OCI-LY3 (cell line): ENCODE data around the gene PSG4.
A peak's percentile ranks its signal among the peaks of the same experiment; 100 is the strongest.
"Not testable (repeated sequence)": the region's sequence is repeated elsewhere in the genome, so short reads cannot be mapped to it uniquely, and the experiment has no call there.

ENCODE experiments used
- H2AFZ ChIP-seq: fragments of 200-600, 300-600 bp; shearing (Covaris generic); 2 replicates; pipeline ENCODE4 v1.6.0; 2014; ENCODE audit warnings: antibody characterized with exemption, low read depth, low read length
- H3K27ac ChIP-seq: fragments of 200-600, 300-600 bp; sonication (generic); 2 replicates; pipeline ENCODE4 v1.5.1; 2014; ENCODE audit warnings: mild to moderate bottlenecking, low read length, moderate library complexity, mixed read lengths
- H3K27me3 ChIP-seq: fragments of 200-600, 300-600 bp; sonication (generic); 2 replicates; pipeline ENCODE4 v1.6.1; 2014; ENCODE audit warnings: low read depth, low read length, mixed read lengths
- H3K36me3 ChIP-seq: fragments of 200-600, 300-600 bp; sonication (generic); replicated peaks from 2 replicates; pipeline ENCODE3; 2014; ENCODE audit warnings: low read depth, low read length, mixed read lengths
- H3K4me1 ChIP-seq: fragments of 300-600, 200-600 bp; sonication (generic); 2 replicates; pipeline ENCODE4 v1.6.1; 2014; ENCODE audit warnings: low read length, mixed read lengths
- H3K4me2 ChIP-seq: fragments of 200-600, 300-600 bp; sonication (generic); 2 replicates; pipeline ENCODE4 v1.6.1; 2014; ENCODE audit warnings: low read length, mixed read lengths
- H3K4me3 ChIP-seq: fragments of 300-600, 200-600 bp; sonication (generic); 2 replicates; pipeline ENCODE4 v1.5.1; 2014; ENCODE audit warnings: antibody characterized with exemption, mild to moderate bottlenecking, low read length, moderate library complexity
- H3K79me2 ChIP-seq: fragments of 300-600, 200-600 bp; shearing (Covaris generic); 2 replicates; pipeline ENCODE4 v1.6.1; 2014; ENCODE audit warnings: mild to moderate bottlenecking, low read length, mixed read lengths
- H3K9ac ChIP-seq: fragments of 300-600, 200-600 bp; shearing (Covaris generic); 2 replicates; pipeline ENCODE4 v1.6.0; 2014; ENCODE audit warnings: mild to moderate bottlenecking, low read length, moderate library complexity
- H3K9me3 ChIP-seq: fragments of 200-600, 300-600 bp; shearing (Covaris generic); 2 replicates; pipeline ENCODE4 v1.6.1; 2014; ENCODE audit warnings: low read length, mixed read lengths; ENCODE audit not compliant: insufficient read depth
- H4K20me1 ChIP-seq: fragments of 200-600, 300-600 bp; sonication (generic); 2 replicates; pipeline ENCODE4 v1.6.1; 2016; ENCODE audit warnings: low read length, mixed read lengths; ENCODE audit not compliant: insufficient read depth
- EZH2phosphoT487 ChIP-seq: fragments of 200-600 bp; shearing (Covaris generic); IDR thresholded peaks from 2 replicates; pipeline ENCODE4 v1.6.1; 2018; ENCODE audit warnings: antibody characterized with exemption, mixed run types, low read depth
- TF ChIP-seq, protein P1 (sequence below): fragments of 200-600, 300-600 bp; sonication (generic); IDR thresholded peaks from 2 replicates; pipeline ENCODE4 v1.5.1; 2014; ENCODE audit warnings: antibody characterized with exemption, low read length, low read depth

The PSG4 gene

DNA sequence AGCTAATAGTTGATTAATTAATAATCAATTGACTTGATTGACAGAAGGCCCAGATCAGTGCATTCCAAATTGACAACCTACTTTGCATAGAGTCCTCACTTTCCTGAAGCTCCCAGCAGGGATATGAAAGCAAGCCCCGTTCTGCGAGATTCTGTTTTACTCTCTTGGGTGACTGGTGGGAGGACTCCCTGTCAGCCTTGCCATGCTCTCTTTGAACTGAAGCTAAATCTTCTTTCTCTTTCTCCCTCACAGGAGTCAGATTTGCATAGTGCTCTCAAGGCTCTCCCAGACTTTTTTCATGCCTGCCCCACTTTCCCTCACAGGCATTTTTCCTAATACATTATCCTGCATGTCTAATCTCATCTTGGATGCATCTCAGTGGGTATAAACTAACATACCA, 10.4 kb upstream of the PSG4 start:
- not testable (repeated sequence) for H3K4me3 ChIP-seq, H3K79me2 ChIP-seq, H3K4me2 ChIP-seq, H3K4me1 ChIP-seq, H4K20me1 ChIP-seq, H3K36me3 ChIP-seq, H3K27ac ChIP-seq, H3K9me3 ChIP-seq, H3K9ac ChIP-seq, H2AFZ ChIP-seq
- H3K27me3 ChIP-seq = peaks cover 12% of the 10 kb centered on the region; the same call in 1 of the 2 replicates

GRCh38 chr19:43207991-43208390, 2.6 kb upstream of the PSG4 start:
- no peak overlapping the region for H2AFZ ChIP-seq
- H3K27me3 ChIP-seq = no peaks in the 10 kb centered on the region
- H3K4me2 ChIP-seq = no peak overlapping the region
- H4K20me1 ChIP-seq = no peaks in the 10 kb centered on the region
- no peaks in the 10 kb centered on the region for H3K79me2 ChIP-seq
- no peaks in the 10 kb centered on the region for H3K4me1 ChIP-seq
- no peak overlapping the region for H3K9ac ChIP-seq
- H3K27ac ChIP-seq = no peak overlapping the region
- H3K9me3 ChIP-seq = no peaks in the 10 kb centered on the region
- TF ChIP-seq EZH2phosphoT487 = no peak
- TF ChIP-seq, protein P1, sequence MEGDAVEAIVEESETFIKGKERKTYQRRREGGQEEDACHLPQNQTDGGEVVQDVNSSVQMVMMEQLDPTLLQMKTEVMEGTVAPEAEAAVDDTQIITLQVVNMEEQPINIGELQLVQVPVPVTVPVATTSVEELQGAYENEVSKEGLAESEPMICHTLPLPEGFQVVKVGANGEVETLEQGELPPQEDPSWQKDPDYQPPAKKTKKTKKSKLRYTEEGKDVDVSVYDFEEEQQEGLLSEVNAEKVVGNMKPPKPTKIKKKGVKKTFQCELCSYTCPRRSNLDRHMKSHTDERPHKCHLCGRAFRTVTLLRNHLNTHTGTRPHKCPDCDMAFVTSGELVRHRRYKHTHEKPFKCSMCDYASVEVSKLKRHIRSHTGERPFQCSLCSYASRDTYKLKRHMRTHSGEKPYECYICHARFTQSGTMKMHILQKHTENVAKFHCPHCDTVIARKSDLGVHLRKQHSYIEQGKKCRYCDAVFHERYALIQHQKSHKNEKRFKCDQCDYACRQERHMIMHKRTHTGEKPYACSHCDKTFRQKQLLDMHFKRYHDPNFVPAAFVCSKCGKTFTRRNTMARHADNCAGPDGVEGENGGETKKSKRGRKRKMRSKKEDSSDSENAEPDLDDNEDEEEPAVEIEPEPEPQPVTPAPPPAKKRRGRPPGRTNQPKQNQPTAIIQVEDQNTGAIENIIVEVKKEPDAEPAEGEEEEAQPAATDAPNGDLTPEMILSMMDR = no peak
- H3K4me3 ChIP-seq = no peak overlapping the region
- H3K36me3 ChIP-seq = no peaks in the 10 kb centered on the region

GRCh38 chr19:43207174-43207573, 1.7 kb upstream of the PSG4 start:
- H3K4me3 ChIP-seq, H4K20me1 ChIP-seq, H3K27me3 ChIP-seq, H3K9me3 ChIP-seq, H3K36me3 ChIP-seq, H3K27ac ChIP-seq, H3K4me2 ChIP-seq, H3K9ac ChIP-seq, H3K4me1 ChIP-seq, H3K79me2 ChIP-seq, H2AFZ ChIP-seq: not testable (repeated sequence)
- TF ChIP-seq, protein P1 = peak; percentile 44

DNA sequence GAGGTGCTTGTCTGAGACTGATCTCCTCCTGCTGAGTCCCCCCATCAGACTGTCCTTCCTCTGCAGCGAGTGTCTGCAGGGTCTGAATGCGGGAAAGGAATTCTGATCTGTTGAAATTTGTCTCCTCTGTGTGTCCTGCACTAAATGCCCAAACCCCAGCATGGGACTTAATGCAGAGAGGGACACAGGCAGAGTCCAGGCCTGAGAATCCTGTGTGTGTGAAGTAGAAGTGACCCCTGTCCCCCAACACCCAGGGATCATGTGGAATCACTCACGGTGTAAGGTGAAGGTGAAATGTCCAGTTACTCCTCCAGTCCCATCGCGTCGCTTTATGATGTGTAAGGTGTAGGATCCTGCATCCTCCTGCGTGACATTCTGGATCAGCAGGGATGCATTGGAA, 1.8 kb downstream of the PSG4 start:
- not testable (repeated sequence) for H3K27ac ChIP-seq, H4K20me1 ChIP-seq, H3K4me2 ChIP-seq, H3K4me1 ChIP-seq, H3K27me3 ChIP-seq, H2AFZ ChIP-seq, H3K9me3 ChIP-seq, H3K4me3 ChIP-seq, H3K79me2 ChIP-seq, H3K9ac ChIP-seq, H3K36me3 ChIP-seq

DNA sequence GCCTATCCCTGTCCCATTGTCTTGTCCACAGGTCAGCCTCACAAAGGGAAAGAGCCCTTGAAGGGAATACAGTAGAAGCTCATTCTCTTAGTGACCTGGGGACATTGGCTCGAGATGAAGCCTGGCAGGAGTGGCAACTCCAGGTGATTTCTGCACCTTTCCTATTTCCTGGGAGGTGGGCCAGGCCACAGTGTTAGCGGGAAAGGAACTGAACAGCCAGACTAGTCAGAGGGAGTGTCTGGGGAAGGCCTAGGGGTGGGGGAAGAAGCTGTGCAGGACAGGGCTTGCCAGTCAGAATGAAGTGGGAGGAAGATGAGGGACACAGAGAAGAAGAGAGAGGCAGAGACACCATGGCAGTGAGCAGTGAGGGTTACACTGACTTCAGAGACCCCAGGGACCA, 3.5 kb downstream of the PSG4 start:
- not testable (repeated sequence) for H3K27ac ChIP-seq, H3K4me2 ChIP-seq, H2AFZ ChIP-seq, H3K36me3 ChIP-seq, H3K9me3 ChIP-seq, H3K4me1 ChIP-seq, H3K27me3 ChIP-seq, H3K9ac ChIP-seq, H3K79me2 ChIP-seq, H4K20me1 ChIP-seq, H3K4me3 ChIP-seq

DNA sequence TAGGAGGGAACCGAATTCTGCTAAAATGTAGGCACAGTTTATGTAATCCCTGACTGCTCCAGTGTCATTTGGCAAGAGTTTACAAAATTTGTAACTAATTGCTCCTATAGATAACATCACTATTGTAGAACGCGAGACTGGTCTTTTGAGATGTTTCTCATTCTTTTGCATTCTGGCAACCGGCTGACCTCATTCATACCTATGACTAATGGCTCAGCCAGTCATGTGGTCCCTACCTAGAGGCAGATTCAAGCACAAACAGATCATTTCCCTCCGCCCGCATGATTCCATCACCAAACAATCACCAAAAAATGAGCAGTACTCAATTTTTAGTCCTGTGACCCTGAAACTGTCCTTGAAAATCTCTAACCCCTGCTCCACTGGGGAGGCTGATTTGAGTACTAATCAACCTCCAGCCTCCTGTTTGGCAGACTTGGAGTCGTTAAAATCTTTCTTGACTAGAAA, 4.1 kb downstream of the PSG4 start:
- not testable (repeated sequence) for H3K4me3 ChIP-seq, H3K27me3 ChIP-seq, H3K4me2 ChIP-seq, H3K79me2 ChIP-seq, H3K4me1 ChIP-seq, H3K9ac ChIP-seq, H3K27ac ChIP-seq, H3K36me3 ChIP-seq, H2AFZ ChIP-seq, H4K20me1 ChIP-seq, H3K9me3 ChIP-seq
